NOMO-1 treated with DMSO at 0.1 percent for 48 hours (cell line): ENCODE data around the gene PTPN3.
A peak's percentile ranks its signal among the peaks of the same experiment; 100 is the strongest.

ENCODE experiments used
- DNase-seq: peaks from one replicate; lab custom pipeline; 2025; ENCODE audit not compliant: unreplicated experiment; lab: John Stamatoyannopoulos, UW

Gene PTPN3

DNA sequence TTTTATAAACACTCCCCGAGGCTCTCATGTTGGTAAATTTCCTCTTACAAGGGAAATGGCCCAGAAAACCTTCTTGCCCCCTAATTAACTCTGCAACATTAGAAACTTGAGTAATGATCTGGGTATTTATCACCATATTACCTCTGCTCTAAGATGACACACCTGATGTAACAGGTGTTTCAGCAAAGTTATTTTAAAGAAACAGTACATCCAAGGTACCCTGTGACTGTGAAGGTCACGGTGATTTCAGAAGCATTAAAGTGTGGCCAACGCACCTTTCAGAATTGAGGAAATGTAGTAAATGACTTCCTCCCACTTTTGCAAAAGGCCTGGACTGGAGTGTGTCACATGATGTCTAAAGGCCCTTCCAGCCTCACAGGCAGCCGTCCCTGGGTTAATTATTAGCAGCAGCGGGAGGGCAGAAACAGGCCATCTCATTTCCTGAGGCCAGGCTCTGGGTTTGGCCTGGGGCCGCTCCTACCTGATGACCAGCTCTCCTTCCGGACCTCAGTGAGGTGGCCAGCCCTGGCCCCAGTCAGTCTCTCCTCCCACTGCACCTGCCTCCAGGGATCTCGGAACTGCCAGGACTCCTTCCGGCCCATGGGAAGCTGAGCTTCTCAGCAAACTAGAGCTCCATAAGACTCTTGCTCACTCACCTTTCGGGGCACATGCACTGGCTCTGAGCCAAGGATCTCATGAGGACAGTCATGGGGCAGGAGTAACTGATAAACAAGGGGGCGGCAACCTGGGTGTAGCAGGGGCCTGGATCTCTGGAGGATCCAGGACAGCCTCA, 20.7 kb downstream of the PTPN3 start:
- DNase-seq, result peak; percentile 65

DNA sequence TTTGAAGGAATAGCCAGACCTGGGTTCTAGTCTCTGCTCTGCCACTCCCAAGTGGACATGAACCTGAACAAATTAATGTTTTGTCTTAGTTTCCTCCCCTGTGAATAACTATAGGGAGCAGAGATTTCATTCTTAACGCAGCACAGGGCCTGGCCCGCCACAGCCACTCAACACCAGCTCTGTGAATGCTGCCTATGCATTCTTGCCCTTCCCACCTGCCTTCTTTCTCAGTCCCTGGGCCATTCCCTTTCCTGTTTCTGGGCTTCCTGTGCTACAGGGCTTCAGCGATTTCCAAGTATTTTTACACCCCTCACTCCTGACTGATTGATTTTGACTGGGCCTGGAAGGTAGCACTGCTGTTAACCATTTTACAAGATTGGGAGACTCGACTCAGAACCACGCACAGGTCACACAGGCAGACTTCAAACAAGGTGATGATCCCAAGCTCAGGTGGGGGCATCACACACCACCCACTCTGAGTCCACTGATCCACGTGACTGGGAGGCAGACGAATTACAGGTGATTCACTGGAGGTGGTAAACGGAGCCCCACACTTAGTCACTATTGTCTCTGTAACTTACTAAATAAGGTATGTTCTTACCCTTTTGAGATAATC, 21.4 kb downstream of the PTPN3 start:
- no peak for DNase-seq

DNA sequence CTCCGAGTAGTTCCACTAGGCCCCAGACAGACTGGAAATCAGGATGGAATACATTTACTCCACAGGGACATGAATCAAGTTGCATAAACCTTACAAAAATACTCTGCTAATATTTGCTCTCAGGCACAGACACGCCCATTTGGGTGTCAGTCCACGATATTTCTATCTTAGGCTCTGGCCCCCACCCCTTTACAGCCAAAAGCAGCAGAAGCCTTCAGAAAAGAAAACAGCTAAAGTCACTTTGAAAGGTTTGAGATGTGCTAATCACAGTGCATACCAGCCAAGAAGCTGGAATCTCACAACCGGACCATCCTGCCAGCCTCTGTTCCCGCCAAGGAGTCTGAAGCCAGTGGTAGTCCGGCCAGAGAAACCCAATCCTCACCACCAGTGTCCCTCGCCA, 22.6 kb downstream of the PTPN3 start:
- DNase-seq, result no peak

DNA sequence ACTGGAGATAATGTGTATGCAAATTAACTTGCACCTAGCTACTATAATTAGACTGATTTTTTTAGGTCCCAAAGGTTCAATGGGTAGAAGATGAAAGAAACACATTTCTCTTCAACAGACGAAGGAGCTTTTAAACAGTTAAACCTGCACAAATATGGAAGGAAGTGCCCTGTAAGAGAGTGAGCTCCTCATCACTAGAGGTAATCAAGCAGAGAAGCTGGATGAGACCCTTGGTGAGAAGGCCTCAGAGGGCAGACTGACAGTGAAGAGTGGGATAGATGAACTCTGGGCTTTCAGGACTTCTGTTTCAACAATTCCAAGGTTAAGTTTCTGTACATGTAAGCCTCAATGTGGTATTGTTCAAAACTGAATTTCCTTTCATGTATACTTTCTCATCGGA, 23.2 kb downstream of the PTPN3 start:
- no peak for DNase-seq

DNA sequence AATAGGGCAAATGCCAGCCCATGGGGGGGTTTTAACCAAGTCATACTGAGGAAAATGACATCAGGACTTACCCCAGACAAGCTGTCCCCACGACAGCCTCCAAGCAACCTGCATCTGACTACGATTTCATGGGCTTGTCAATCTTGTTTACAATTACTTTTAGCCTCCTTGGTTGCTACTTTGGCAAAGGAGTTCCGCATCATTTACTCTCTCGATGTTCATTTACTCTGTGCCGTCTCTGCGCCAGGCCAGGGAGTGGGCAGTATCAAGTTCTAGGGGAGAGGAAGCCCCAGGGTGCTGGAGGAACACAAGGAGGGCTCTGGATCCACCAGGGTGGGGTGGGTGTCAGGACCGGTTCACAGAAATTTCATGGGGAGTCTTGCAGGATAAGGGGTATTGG, 23.9 kb downstream of the PTPN3 start:
- DNase-seq, result no peak

DNA sequence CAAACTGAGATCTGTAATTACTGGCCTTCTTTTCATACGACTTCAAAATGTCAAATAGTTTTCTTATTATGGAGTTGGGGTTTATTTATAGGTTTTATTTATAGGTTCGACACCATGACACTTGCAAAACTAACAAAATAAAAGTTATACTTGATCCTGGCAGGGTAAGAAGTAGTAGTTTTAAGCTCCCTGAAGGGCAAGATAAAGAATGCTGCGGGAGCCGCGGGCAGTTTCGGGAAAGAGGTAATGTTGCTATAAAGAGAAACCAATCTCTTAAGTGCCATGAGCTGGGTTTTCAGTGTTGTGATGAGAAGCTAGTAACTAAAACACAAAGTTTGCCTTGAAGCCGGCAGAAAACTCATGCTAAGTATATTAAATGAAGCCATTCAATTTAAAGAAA, 24.8 kb downstream of the PTPN3 start:
- DNase-seq, result no peak

DNA sequence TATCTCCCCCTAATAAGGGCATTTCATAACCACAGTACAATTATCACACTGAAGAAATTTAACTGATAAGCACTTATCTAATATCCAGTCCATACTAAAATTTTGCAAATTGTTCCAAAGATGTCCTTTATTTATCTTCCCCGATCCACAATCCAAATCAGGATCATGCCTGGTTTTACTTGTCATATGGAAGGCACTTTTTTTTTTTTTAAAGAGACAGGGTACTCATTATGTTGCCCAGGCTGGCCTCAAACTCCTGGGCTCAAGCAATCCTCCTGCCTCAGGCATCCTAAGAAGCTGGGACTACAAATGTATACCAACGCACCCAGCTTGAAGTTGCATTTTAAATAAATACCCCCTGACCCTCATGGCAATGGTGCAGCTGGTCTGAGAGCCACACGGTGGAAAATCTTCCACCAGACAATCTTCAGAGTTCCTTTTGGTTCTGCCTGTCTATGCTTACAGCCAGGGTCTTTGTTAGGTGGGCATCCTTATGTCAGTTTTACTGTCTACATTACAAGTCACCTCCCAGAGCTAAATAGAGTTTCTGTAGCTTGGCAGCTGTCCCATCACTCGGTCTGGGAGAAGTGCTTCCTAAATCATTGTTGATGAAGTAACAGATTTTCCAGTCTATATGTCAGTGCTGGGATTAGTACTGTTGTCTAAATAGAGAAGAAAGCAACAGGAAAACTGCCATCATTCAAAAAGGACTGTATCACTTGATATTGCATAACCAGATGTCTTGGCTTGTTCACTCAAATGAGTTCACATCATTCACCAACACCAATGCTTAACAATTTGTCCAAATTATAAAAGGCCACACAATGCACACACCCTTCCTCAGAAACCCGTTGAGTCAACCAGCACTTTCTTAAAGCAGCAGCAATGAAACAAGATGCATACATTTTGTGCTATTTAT, 26.4 kb downstream of the PTPN3 start:
- DNase-seq, result no peak

DNA sequence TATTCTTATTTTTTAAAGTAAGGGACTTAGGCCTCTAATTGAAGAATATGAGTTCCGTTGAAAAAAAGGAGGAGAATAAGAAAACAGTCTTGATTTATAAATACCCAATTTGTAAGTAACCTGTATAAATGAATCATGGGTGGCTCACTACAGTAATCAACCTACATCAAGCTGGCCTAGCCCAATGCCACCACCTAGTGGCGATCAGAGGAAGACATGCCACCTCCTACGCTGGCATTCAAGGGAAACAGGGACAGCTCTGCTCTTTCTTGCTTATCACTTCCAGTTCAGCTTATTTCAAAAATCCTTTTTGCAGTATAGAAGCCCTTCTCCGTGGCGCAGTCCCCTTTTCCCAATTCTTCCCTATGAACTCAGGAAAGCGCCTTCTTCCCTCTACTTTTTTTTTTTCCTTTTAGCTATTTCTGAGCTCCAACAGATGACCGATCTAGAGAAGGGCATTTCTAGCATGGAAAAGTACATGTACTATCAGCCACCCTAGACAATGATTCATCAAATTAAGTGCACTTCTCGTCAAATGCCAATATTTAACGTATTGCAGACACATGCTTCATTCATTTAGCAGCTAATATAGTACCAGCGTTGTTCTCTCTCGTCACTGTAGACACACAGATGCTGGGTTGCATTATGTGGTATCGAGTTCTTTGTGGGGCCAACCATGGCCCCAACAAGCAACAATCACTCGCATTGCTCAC, 28.3 kb downstream of the PTPN3 start:
- DNase-seq, result peak; percentile 85

DNA sequence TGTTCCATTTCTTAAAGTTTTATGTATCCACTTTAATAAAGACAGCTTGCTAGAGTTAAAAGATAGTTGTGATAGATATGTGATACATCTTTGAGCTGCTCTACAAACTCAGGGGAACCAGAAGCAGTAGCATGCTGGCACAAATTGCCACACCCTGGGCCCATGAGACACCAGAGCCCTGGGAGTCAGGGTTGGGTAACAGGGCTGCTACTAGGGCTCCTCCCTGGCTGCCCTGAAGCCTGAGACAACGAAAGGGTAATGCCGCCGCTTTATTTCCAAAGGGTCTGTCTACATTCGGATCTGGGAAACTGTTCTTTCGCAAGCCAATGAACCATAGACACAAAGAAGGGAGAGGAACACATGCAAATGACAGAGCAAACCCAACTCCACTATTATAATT, 29.2 kb downstream of the PTPN3 start:
- peak; percentile 82 for DNase-seq

DNA sequence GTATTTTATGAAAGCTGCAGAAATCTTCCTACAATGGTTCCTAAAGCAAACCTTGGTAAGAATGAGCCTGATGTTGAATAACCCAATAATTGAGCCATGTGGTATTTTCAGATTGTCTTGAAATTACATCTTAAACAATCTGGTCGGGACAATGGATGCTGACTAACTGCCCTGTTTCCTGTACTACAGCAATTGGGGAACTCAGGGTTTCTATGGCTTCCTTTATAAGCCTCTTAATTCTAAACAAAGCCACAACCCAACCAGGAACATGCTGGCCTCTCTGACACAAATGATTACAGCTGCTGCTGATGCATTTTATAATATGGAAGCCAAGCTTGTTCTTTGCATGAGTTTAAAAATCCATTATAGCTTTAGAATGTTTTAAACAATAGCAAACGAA, 30.2 kb downstream of the PTPN3 start:
- DNase-seq, result peak; percentile 93

DNA sequence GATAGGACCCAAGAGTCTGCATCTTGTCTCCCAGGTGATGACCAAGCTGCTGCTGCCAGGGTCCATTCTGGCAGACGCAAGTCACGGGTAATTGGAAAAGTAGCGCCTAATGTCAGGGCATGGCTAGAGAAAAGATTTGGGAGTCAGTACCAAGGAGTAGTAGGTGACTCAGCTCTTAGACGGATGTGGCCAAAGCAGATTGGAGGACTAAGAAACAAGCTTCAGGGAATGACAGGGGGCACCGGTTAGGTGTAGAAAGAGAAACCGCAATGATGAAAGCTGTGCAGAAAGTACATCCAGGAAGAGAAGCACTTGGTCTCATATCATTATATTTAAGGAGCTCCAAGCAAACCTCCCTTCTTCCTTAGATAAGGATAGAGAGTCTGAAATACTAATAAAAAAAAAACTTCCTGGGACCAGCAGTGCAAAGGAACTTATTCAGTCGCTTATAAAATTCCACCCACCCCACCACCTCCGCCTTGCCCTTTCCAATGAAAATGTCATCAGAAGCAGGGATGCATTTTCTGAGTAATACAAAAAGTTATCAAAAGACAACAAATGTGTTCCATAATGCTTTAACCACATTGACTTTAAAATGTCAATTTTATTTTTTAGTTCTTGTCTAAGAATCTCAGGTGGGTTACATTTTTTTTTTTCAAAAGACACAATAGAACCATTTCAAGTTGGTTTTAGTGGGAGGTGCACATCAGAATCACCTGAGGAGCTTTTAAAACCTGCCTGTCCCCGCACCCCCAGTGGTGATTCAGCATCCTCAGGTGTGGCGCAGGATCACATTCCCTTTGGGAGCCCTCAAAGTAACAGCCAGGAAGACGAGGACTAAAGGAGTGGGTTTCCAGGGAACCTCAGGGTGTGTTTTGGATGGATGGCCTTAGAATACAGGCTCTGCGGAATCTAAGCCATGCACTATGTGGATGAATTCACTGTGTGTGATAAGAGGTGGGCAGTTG, 31.2 kb downstream of the PTPN3 start:
- no peak for DNase-seq

DNA sequence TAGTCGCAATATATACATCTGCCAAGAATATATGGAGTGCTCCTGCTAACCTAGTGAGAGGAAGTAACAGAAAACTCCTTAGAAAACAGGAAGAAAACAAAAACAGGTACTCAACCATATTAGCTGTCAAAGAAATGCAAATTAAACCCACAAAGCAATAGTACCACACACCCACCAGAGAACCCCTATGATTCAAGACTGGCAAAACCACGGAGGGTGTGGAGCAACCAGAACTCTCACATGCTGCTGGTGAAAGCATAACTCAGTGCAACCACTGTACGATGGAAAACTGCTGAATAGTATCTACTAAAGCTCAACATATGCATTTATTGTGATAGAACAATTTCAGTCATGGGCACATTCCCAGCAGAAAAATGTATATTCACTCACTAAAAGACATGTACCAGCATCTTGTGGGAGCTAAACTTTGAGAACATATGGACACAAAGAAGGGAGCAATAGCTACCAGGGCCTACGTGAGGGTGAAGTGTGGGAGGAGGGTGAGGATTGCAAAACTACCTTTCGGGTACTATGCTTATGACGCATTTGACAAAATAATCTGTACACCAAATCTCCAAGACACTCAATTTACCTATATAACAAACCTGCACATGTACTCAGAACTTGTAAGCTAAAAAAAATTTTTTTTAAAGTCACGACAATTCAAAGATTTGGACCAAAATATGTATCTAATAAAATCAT, 34.0 kb downstream of the PTPN3 start:
- DNase-seq, result no peak

DNA sequence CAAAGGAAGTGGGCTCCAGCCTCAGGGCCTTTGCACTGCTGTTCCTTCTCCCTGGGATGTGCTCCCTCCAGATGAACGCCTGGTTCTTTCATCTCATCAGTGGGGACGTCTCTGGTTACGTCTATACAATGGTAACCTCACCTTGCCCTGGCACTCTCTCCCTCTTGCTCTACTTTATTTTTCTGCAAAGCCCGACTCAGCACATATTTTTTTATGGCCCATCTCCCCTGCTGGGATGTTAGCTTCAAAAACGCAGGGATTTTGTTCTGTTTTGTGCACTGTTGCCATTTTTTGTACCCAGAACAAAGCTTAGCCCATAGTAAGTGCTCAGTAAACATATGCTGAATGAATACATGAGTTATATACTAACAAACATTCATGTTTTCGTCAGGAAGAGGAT, 37.5 kb downstream of the PTPN3 start:
- DNase-seq, result no peak

DNA sequence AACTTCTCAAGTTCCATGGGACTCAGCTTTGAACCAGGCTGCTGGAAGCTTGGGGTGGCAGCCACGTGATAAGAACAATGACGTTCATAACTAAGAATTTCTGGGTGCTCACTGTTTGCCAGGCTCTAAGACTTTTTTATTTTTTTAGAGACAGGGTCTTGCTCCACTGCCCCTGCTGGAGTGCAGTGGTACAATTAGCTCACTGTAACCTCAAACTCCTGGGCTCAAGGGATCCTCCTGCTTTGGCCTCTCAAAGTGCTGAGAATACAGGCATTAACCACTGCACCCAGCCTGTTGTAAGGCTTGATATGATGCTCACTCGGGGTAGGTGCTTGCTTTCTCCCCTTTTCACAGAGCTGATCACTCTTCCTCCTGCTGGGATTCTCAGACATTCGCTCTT, 38.7 kb downstream of the PTPN3 start:
- no peak for DNase-seq

DNA sequence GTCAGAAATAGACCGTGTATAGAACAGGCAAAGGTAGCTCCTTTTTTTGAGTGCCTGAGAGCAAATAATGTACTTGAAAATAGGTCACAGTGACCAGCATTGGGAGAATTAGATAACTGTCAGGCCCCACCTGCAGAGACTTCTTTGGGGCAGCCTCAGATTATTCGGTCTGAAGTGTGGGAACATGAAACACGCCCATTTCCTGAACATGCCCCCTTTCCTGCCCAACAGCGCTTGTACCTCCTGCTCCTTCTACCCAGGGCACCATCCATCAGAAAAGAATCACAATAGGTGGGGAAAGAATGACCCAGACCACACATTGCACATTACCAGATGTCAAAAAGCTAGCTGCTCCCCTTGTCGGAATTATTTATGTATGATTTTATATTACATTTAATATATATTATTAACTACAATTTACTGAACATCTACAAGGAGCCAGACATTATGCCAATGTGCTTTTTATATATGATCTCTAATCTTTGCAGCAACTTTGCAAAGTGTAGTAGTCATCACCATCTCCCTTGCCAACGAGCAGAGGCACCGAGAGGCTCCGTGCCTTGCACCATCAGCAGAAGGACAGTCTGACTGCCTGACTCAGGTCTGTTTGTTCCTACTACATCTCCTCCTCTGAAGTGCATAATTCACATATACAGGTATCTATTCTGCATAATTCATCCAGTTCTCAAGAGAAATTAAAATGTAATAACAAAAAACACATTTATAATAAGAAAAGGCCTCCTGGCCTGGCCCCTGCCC, 39.5 kb downstream of the PTPN3 start:
- no peak for DNase-seq

DNA sequence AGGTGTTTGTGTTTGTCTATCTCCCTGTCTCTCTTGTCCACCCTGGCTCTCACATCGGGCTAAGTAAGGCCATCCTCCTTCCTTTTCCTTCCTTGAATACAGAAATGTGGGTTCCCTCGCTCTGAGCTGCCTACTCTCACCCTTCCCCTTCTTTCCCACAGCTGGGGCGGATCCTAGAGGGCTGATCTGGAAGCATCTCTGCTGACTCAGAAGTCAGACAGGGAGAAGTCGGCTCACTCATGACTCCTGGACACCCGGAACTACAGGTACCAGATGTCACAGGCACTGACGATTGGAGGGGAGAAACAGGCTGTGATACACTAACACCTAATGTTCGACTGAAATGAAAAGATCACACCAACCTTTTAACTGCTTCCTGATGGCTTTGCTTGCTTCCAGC, 41.3 kb downstream of the PTPN3 start:
- no peak for DNase-seq

DNA sequence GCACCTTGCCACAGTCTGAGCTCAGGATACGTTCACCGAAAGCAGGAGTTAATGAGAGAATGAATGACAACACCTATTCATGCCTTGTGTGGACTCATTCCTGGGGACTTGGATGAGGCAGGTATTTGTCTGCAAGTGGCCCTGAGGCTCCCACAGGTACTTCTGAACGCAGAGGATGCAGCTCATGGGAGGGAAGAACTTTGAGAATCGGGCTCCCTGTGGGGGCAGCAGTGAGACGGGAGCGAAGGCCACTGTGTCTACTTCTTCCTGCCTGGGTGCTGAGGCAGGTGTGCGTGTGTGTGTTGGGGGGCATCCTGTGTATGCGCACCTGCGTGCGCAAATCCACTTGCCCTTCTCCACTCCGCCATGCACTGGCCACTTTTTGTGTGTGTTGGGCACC, 42.2 kb downstream of the PTPN3 start:
- no peak for DNase-seq

DNA sequence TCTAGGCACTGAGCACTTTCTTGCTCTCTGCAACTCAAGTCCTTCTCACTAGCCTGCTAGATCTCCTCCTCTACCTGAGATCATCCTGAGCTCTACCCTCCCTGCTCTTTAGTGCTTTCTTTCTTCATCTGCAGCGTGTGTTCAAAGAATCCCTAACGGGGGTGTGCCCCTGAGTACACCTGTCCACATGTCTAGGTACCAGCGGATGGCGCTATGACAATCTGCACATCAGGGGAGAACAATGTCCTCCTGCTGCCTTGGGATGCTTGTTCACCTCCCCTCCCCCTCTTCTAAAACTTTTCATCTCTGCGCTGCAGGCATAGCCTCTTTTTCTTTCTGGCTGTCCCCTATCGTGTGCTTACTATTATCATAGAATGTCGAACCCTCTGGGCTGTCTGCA, 42.7 kb downstream of the PTPN3 start:
- no peak for DNase-seq
